BLaER1 (cell line): ENCODE measurements around the gene CEP112.

Experiments used
- H3K27ac ChIP-seq: shearing (Covaris generic); formaldehyde crosslinking; 2 replicates; pipeline ENCODE4 v1.8.1; 2022
- H3K27me3 ChIP-seq: shearing (Covaris generic); formaldehyde crosslinking; 2 replicates; pipeline ENCODE4 v1.8.1; 2022
- H3K36me3 ChIP-seq: shearing (Covaris generic); formaldehyde crosslinking; 2 replicates; pipeline ENCODE4 v1.8.1; 2022
- H3K4me1 ChIP-seq: shearing (Covaris generic); formaldehyde crosslinking; 2 replicates; pipeline ENCODE4 v1.8.1; 2022
- H3K4me2 ChIP-seq: shearing (Covaris generic); formaldehyde crosslinking; 2 replicates; pipeline ENCODE4 v1.8.1; 2022
- H3K4me3 ChIP-seq: shearing (Covaris generic); formaldehyde crosslinking; 2 replicates; pipeline ENCODE4 v1.8.1; 2022
- H3K9ac ChIP-seq: shearing (Covaris generic); formaldehyde crosslinking; 2 replicates; pipeline ENCODE4 v1.8.1; 2022
- H3K9me3 ChIP-seq: shearing (Covaris generic); formaldehyde crosslinking; 2 replicates; pipeline ENCODE4 v1.8.1; 2022
- H4K20me1 ChIP-seq: shearing (Covaris generic); formaldehyde crosslinking; 2 replicates; pipeline ENCODE4 v1.8.1; 2022
- Cebpa-rat ChIP-seq: shearing (Covaris generic); IDR thresholded peaks from 2 replicates; pipeline ENCODE4 v1.8.1; 2022

CEP112 gene

DNA sequence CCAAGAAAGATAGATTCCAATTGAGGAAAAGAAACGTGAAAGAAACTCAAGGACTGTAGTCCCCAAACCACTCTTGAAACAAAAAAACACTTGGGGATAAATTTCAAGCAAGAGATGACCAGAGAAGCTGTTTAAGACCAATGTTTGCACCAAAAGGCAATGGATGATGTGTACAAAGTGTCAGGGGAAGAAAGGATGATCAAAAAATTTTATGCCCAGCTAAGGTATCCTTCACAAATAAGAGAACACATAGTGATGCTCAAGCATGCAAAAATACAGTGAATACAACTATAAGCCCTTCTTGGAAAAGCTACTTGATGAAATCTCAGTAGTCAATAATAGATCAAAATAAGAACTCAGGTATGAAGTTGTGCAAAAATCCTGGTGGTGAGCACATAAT, 281.1 kb downstream of the CEP112 start:
- Histone ChIP-seq H3K4me3 (no peak overlapping the region), H3K36me3 (no peaks in the 10 kb centered on the region), H4K20me1 (no peaks in the 10 kb centered on the region), H3K9me3 (peaks cover 29% of the 10 kb centered on the region), H3K27ac (no peak overlapping the region), H3K4me2 (no peak overlapping the region), H3K4me1 (no peaks in the 10 kb centered on the region), H3K27me3 (no peaks in the 10 kb centered on the region), H3K9ac (no peak overlapping the region)
- no peak for TF ChIP-seq Cebpa-rat

DNA sequence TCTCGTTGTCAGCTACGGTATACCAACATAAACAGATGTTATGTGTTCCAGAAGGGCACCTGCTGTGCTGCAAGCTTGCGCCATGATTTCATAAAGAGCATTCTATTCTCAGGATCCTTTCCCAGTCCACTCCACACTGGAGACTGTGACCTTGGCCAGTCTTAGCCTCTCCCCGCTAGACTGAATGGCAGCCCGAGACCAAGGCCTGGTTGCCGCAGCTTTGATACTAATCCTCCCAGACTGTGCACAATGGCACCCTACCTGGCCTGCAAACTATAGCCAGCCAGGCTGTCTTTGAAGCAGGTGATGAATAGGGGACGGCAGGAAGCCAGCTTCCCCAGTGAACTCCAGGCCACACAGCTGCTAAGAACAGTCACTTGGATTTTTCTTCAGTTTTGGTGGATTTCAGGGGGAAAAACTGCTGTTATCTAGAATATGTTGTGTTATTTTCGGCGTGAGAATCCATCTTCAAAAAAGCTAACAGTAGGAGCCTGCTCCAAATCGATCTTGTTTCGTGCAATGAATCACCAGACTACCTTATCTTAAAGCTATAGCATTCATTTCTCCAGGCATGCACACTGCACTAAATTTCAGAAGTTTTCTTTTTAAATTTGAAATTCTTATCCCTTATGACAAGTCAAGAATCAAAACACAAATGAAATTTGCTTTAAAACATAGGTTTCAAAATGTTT, 289.0 kb downstream of the CEP112 start:
- no peaks in the 10 kb centered on the region for H3K36me3 ChIP-seq
- 0 out of 2 replicates have a peak, but pooled peaks cover 10% of the 10 kb centered on the region for H3K4me1 ChIP-seq
- no peaks in the 10 kb centered on the region for H4K20me1 ChIP-seq
- no peak overlapping the region for H3K27ac ChIP-seq
- H3K27me3 ChIP-seq: no peaks in the 10 kb centered on the region
- H3K9me3 ChIP-seq: 0 out of 2 replicates have a peak, but pooled peaks cover 5% of the 10 kb centered on the region
- H3K4me2 ChIP-seq: no peak overlapping the region
- TF ChIP-seq Cebpa-rat: no peak
- no peak overlapping the region for H3K4me3 ChIP-seq
- H3K9ac ChIP-seq: no peak overlapping the region

GRCh38 chr17:65902155-65902554, 289.8 kb downstream of the CEP112 start:
- no peak overlapping the region for H3K4me3 ChIP-seq
- H3K4me1 ChIP-seq: 0 out of 2 replicates have a peak, but pooled peaks cover 10% of the 10 kb centered on the region
- H3K4me2 ChIP-seq: no peak overlapping the region
- H3K27ac ChIP-seq: no peak overlapping the region
- no peaks in the 10 kb centered on the region for H4K20me1 ChIP-seq
- 0 out of 2 replicates have a peak, but pooled peaks cover 5% of the 10 kb centered on the region for H3K9me3 ChIP-seq
- no peak for TF ChIP-seq Cebpa-rat
- no peaks in the 10 kb centered on the region for H3K27me3 ChIP-seq
- H3K9ac ChIP-seq: no peak overlapping the region
- no peaks in the 10 kb centered on the region for H3K36me3 ChIP-seq

DNA sequence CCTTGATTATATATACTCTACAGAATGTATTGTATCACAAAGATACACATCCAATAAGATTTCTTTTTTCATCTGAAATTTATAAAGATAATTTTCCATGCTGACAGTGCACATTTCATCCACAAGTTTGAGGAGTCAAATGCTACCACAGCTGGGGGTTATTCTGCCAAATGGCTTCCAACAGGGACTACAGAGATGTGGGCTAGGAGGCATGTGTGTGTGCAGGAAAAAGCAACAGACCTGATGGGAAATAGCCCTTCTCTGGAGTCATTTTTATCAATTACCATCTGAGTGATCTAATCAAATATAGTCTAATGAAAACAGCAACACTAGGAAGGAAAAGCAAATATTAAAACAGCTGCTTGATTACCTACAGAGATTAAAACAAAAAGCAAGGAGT, 290.5 kb downstream of the CEP112 start:
- TF ChIP-seq Cebpa-rat: no peak
- Histone ChIP-seq H3K27me3 (no peaks in the 10 kb centered on the region), H3K4me3 (no peak overlapping the region), H3K4me2 (no peak overlapping the region), H3K9ac (no peak overlapping the region), H3K4me1 (0 out of 2 replicates have a peak, but pooled peaks cover 10% of the 10 kb centered on the region), H3K9me3 (0 out of 2 replicates have a peak, but pooled peaks cover 5% of the 10 kb centered on the region), H3K36me3 (no peaks in the 10 kb centered on the region), H3K27ac (no peak overlapping the region), H4K20me1 (no peaks in the 10 kb centered on the region)

GRCh38 chr17:65900216-65900615, 291.7 kb downstream of the CEP112 start:
- no peak overlapping the region for H3K4me3 ChIP-seq
- H3K4me2 ChIP-seq: no peak overlapping the region
- H3K36me3 ChIP-seq: no peaks in the 10 kb centered on the region
- no peaks in the 10 kb centered on the region for H3K27me3 ChIP-seq
- no peak overlapping the region for H3K27ac ChIP-seq
- H3K4me1 ChIP-seq: 0 out of 2 replicates have a peak, but pooled peaks cover 4% of the 10 kb centered on the region
- no peaks in the 10 kb centered on the region for H3K9me3 ChIP-seq
- no peak overlapping the region for H3K9ac ChIP-seq
- TF ChIP-seq Cebpa-rat: no peak
- no peaks in the 10 kb centered on the region for H4K20me1 ChIP-seq

DNA sequence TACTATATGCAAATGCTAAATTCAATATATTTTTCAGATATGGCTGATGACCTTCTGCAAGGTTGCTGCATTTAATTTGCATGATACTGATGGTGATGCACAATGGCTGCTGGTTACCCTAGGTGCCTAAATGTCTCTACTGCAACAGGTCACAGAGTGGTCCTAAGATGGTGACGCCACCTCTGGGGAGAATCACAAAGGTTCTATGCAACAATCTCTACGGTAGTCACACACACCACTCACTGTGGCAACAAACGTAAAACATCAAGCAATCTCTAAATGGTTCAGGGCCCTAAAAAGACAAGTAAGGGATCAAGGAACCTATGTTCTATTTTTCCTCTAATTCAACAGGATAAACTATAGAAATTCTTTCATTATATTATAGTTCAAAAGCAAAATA, 293.3 kb downstream of the CEP112 start:
- no peak for TF ChIP-seq Cebpa-rat
- H3K36me3 ChIP-seq: no peaks in the 10 kb centered on the region
- no peak overlapping the region for H3K27ac ChIP-seq
- H3K4me2 ChIP-seq: no peak overlapping the region
- no peaks in the 10 kb centered on the region for H3K9me3 ChIP-seq
- H4K20me1 ChIP-seq: no peaks in the 10 kb centered on the region
- H3K27me3 ChIP-seq: no peaks in the 10 kb centered on the region
- no peak overlapping the region for H3K4me3 ChIP-seq
- no peaks in the 10 kb centered on the region for H3K4me1 ChIP-seq
- no peak overlapping the region for H3K9ac ChIP-seq

DNA sequence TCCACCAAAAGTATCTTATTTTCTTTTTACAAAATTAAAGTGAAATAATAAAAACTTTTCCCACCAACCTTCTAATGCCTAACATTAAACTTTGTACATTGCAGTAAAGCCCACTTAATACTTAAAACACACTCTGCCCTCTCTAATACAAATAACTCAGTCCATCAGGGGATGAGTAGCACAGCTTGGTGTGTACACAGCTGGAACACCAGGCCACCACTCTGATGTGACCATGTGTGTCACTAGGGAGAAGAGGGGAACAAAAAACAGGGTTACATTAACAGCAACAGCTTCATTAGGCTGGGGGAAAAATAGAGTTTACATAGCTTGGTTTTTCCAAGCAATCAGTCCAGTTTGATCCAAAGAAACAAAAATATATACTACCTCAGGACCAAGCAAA, 295.0 kb downstream of the CEP112 start:
- no peak overlapping the region for H3K27ac ChIP-seq
- H4K20me1 ChIP-seq: no peaks in the 10 kb centered on the region
- no peaks in the 10 kb centered on the region for H3K27me3 ChIP-seq
- H3K9ac ChIP-seq: no peak overlapping the region
- H3K4me1 ChIP-seq: no peaks in the 10 kb centered on the region
- no peak for TF ChIP-seq Cebpa-rat
- no peaks in the 10 kb centered on the region for H3K36me3 ChIP-seq
- H3K9me3 ChIP-seq: no peaks in the 10 kb centered on the region
- H3K4me2 ChIP-seq: no peak overlapping the region
- H3K4me3 ChIP-seq: no peak overlapping the region

DNA sequence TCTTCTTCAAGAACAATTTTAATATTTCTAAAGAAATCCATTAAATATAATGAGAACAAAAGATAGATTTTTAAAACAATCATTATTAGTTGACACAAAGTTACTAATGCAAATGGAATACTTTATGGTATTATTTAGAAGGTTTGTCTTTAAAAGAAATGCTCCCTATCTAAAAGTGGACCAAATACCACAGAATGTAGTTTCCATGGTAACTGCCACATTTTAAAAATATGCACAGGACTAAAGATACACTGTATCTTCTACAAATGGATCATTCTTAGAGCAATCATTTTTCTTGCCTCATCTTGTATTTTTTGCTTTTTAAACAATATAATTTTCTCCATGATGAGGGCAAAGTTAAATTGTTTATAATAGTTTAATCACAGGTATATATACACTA, 296.0 kb downstream of the CEP112 start:
- no peaks in the 10 kb centered on the region for H3K36me3 ChIP-seq
- no peak overlapping the region for H3K4me3 ChIP-seq
- no peaks in the 10 kb centered on the region for H3K9me3 ChIP-seq
- H3K27ac ChIP-seq: no peak overlapping the region
- H4K20me1 ChIP-seq: no peaks in the 10 kb centered on the region
- TF ChIP-seq Cebpa-rat: no peak
- H3K4me1 ChIP-seq: no peaks in the 10 kb centered on the region
- no peak overlapping the region for H3K9ac ChIP-seq
- no peak overlapping the region for H3K4me2 ChIP-seq
- no peaks in the 10 kb centered on the region for H3K27me3 ChIP-seq

DNA sequence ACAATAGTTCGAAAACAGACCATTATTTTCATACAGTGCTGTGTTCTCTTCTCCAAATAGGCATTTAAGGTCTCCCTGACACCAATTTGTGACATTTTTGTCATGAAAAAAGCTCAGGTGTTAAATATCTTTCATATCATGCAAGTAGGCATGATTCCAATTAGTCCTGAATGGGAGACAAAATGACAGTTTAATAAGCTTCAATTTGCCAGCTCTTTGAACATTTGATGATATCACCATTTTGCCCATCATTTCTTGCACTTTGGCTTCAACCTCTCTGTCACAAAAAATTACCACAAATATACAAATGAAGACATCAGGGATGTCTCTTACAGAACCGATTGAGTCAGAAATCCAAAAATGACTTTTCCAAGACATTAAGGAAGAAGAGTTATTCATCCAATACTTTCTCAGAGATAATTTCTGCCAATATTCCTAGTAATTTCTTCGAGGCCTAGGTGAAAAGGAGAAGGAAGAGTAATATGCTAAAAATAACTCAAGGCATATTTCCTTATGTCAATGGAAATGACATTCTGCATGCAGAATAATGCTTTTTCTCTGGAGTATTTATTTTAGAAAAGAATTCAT, 298.1 kb downstream of the CEP112 start:
- H3K9ac ChIP-seq: no peak overlapping the region
- no peak overlapping the region for H3K4me3 ChIP-seq
- H3K27ac ChIP-seq: no peak overlapping the region
- no peaks in the 10 kb centered on the region for H3K9me3 ChIP-seq
- H3K4me2 ChIP-seq: no peak overlapping the region
- no peaks in the 10 kb centered on the region for H3K4me1 ChIP-seq
- TF ChIP-seq Cebpa-rat: no peak
- H3K36me3 ChIP-seq: no peaks in the 10 kb centered on the region
- H3K27me3 ChIP-seq: no peaks in the 10 kb centered on the region
- no peaks in the 10 kb centered on the region for H4K20me1 ChIP-seq

DNA sequence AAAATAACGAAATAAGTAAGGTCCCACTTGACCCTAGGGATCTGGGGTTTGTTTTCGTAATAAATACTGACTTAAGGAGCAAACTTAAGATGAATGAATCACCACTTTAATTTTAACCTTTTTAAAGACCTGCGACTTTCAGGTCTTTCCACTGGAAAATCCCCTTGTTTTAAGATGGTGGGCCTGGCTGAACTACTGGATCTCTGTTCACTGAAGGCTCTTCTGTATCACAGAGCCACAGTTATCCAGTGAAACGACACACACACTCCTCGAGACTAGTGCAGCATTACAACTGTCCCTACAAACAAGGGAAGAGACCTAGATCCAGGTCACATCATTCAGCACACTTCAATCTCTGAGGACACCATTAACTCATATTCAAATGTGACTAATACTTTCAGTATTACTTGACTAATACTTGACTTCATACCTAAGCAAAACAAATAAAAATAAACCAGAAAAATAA, 299.0 kb downstream of the CEP112 start:
- no peaks in the 10 kb centered on the region for H3K9me3 ChIP-seq
- H3K4me1 ChIP-seq: no peaks in the 10 kb centered on the region

More for the DNA sequence above, 299.0 kb downstream of the CEP112 start:
- Histone ChIP-seq H4K20me1 (no peaks in the 10 kb centered on the region), H3K27ac (no peak overlapping the region), H3K4me3 (no peak overlapping the region), H3K36me3 (no peaks in the 10 kb centered on the region), H3K27me3 (no peaks in the 10 kb centered on the region), H3K4me2 (no peak overlapping the region), H3K9ac (no peak overlapping the region)
- no peak for TF ChIP-seq Cebpa-rat
